ENCODE data around the gene CATSPER1.

- TF ChIP-seq POLR2A (IDR thresholded peaks at IDR 0.05; ENCODE audit: low read depth): no peak
- no peak for TF ChIP-seq CTCF (IDR thresholded peaks at IDR 0.05)
- TF ChIP-seq POLR2AphosphoS5 (IDR thresholded peaks at IDR 0.05): no peak
- TF ChIP-seq EP300 (IDR thresholded peaks at IDR 0.05): no peak
These were observed 13.8 kb downstream of the CATSPER1 start for GRCh38 chr11:66012371-66012945.

Measured in esophagus muscularis mucosa (tissue), 4 donors.